ENCODE measurements around the gene PTPRN2.
"Not testable (repeated sequence)": the region's sequence is repeated elsewhere in the genome, so short reads cannot be mapped to it uniquely, and the experiment has no call there.

Gene PTPRN2

GRCh38 chr7:158550394-158550700 is 37.3 kb downstream of the PTPRN2 start:
- no peak for DNase-seq

- no peak for DNase-seq
Measured at GRCh38 chr7:158549616-158550393, 37.8 kb downstream of the PTPRN2 start.

GRCh38 chr7:158549176-158549615 is 38.4 kb downstream of the PTPRN2 start:
- DNase-seq = no peak

GRCh38 chr7:158548726-158549125 is 38.9 kb downstream of the PTPRN2 start:
- no peak for DNase-seq

GRCh38 chr7:158547817-158548216 is 39.8 kb downstream of the PTPRN2 start:
- no peak for DNase-seq

- no peak for DNase-seq
Measured at GRCh38 chr7:158546626-158547025, 41.0 kb downstream of the PTPRN2 start.

- no peak for DNase-seq
Measured at GRCh38 chr7:158546214-158546613, 41.4 kb downstream of the PTPRN2 start.

GRCh38 chr7:158544708-158545107 is 42.9 kb downstream of the PTPRN2 start:
- no peak for DNase-seq

GRCh38 chr7:158543840-158544239 is 43.8 kb downstream of the PTPRN2 start:
- no peak for DNase-seq

GRCh38 chr7:158542651-158543566 is 44.7 kb downstream of the PTPRN2 start:
- no peak for DNase-seq

GRCh38 chr7:158541346-158542010 is 46.1 kb downstream of the PTPRN2 start:
- no peak for DNase-seq

- no peak for DNase-seq
Measured at GRCh38 chr7:158539711-158540146, 47.9 kb downstream of the PTPRN2 start.

- no peak for DNase-seq
Measured at GRCh38 chr7:158538156-158538946, 49.3 kb downstream of the PTPRN2 start.

GRCh38 chr7:158537516-158537882 is 50.1 kb downstream of the PTPRN2 start:
- DNase-seq = no peak

GRCh38 chr7:158536871-158537515 is 50.6 kb downstream of the PTPRN2 start:
- no peak for DNase-seq

GRCh38 chr7:158535079-158535478 is 52.5 kb downstream of the PTPRN2 start:
- no peak for DNase-seq

GRCh38 chr7:158534598-158534997 is 53.0 kb downstream of the PTPRN2 start:
- DNase-seq = no peak

GRCh38 chr7:158534134-158534515 is 53.5 kb downstream of the PTPRN2 start:
- not testable (repeated sequence) for DNase-seq

- DNase-seq = no peak
Measured at GRCh38 chr7:158533386-158534133, 54.1 kb downstream of the PTPRN2 start.

- no peak for DNase-seq
Measured at GRCh38 chr7:158532093-158532627, 55.5 kb downstream of the PTPRN2 start.

- no peak for DNase-seq
Measured at GRCh38 chr7:158531661-158532060, 56.0 kb downstream of the PTPRN2 start.
